Left hindlimb (tissue), 1 donor: ENCODE results near the gene ASCL2.
"Not testable (repeated sequence)": the region's sequence is repeated elsewhere in the genome, so short reads cannot be mapped to it uniquely, and the experiment has no call there.

ENCODE experiments used
- DNase-seq: peaks from one replicate; pipeline ENCODE4 v3.0.0-alpha.2; 2018

ASCL2 gene

GRCh38 chr11:2258501-2259465 lies 11.6 kb downstream of the ASCL2 start:
- DNase-seq: no peak

- no peak for DNase-seq
Observed at GRCh38 chr11:2256951-2257700, 13.3 kb downstream of the ASCL2 start.

- DNase-seq: no peak
Observed at GRCh38 chr11:2256293-2256913, 14.0 kb downstream of the ASCL2 start.

- no peak for DNase-seq
Observed at GRCh38 chr11:2252018-2252417, 18.4 kb downstream of the ASCL2 start.

- DNase-seq: no peak
Observed at GRCh38 chr11:2251138-2251537, 19.2 kb downstream of the ASCL2 start.

GRCh38 chr11:2250485-2250884 lies 19.9 kb downstream of the ASCL2 start:
- DNase-seq: no peak

- DNase-seq: no peak
Observed at GRCh38 chr11:2250041-2250440, 20.3 kb downstream of the ASCL2 start.

GRCh38 chr11:2249189-2249916 lies 21.0 kb downstream of the ASCL2 start:
- no peak for DNase-seq

GRCh38 chr11:2248762-2249161 lies 21.6 kb downstream of the ASCL2 start:
- no peak for DNase-seq

- DNase-seq: no peak
Observed at GRCh38 chr11:2248242-2248641, 22.1 kb downstream of the ASCL2 start.

GRCh38 chr11:2247496-2247895 lies 22.9 kb downstream of the ASCL2 start:
- DNase-seq: no peak

GRCh38 chr11:2240834-2241233 lies 29.6 kb downstream of the ASCL2 start:
- no peak for DNase-seq

GRCh38 chr11:2237457-2238238 lies 32.7 kb downstream of the ASCL2 start:
- no peak for DNase-seq

GRCh38 chr11:2236381-2237134 lies 33.8 kb downstream of the ASCL2 start:
- not testable (repeated sequence) for DNase-seq

- DNase-seq: no peak
Observed at GRCh38 chr11:2235588-2236326, 34.6 kb downstream of the ASCL2 start.

GRCh38 chr11:2234963-2235362 lies 35.4 kb downstream of the ASCL2 start:
- no peak for DNase-seq

GRCh38 chr11:2233693-2234455 lies 36.5 kb downstream of the ASCL2 start:
- no peak for DNase-seq

- no peak for DNase-seq
Observed at GRCh38 chr11:2229713-2230297, 40.6 kb downstream of the ASCL2 start.

GRCh38 chr11:2224254-2224653 lies 46.1 kb downstream of the ASCL2 start:
- DNase-seq: no peak
